ENCODE data around the gene PNPLA7. TPM values are rescaled to one million over a fixed set of nuclear protein-coding genes. Genes with fewer than 3 reads are reported as not detected.

Gene PNPLA7
- total and polyA plus RNA-seq, 2 donors (not counting 1 experiment from before 2014, with no cell fraction given): 18.7 to 29.9 TPM

DNA sequence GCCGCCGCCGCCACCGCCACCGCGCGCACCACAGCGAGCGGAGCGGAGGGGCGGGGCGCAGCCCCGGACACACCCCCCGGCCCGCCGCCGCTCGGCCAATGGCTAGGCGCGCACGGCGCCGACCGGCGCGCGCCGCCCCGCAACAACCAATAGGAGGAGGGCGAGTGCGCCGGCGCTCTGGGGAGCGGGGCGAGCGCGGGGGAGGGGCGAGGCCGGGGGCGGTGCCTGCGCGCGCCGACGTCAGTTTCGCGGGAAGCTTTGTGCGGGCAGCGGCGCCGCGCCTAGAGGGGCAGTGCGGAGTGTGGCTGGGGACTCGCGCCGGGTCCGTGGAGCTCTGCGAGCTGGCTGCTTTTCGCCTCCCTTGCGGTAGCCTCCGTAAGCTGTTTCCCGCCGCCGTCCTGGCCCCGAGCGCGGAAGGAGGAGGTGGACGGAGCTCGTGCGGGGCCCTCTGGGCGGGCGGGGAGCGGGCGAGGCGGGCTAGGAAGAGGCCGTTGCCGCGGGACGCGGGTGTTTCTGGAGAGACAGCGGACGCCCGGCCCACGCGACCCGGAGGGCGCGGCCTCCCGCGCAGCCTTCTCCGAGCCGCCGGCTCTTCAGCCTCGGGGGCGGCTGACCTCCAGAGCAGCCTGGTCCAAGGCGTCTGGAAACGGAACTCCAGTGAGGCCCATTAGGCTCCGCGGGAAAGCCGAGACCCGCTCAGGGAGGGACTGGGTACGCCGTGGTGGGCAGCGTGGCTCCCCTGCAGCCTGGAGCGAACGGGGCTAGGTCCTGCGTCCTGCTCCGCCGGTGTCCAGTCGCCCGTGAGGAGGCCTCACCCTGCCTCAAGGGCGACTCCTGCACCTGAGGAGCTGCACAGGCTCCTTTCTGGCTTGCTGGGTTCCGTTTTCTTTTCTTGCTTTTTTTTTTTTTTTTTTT is 40.5 kb upstream of the PNPLA7 start, which contains the start of gene ZMYND19:
Gene ZMYND19 (minus strand): TSS at position 44 of the 915 bp plus-strand sequence. CDS start 249 bp downstream, outside the sequence.
- TF ChIP-seq EZH2 (IDR thresholded peaks at IDR 0.05; ENCODE audit: borderline replicate concordance, insufficient read depth, low read depth, low read length, poor library complexity, severe bottlenecking): no peak
- TF ChIP-seq, protein P1, sequence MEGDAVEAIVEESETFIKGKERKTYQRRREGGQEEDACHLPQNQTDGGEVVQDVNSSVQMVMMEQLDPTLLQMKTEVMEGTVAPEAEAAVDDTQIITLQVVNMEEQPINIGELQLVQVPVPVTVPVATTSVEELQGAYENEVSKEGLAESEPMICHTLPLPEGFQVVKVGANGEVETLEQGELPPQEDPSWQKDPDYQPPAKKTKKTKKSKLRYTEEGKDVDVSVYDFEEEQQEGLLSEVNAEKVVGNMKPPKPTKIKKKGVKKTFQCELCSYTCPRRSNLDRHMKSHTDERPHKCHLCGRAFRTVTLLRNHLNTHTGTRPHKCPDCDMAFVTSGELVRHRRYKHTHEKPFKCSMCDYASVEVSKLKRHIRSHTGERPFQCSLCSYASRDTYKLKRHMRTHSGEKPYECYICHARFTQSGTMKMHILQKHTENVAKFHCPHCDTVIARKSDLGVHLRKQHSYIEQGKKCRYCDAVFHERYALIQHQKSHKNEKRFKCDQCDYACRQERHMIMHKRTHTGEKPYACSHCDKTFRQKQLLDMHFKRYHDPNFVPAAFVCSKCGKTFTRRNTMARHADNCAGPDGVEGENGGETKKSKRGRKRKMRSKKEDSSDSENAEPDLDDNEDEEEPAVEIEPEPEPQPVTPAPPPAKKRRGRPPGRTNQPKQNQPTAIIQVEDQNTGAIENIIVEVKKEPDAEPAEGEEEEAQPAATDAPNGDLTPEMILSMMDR (IDR thresholded peaks at IDR 0.05): no peak
- no peaks in the 10 kb centered on the region for H3K27me3 Mint-ChIP-seq
- Histone ChIP-seq H3K27me3 (replicated peaks in 1 of 4; ENCODE audit: control extremely low read depth in 1 of 4, control insufficient read depth in 3 of 4, insufficient read depth in 4 of 4, low read length in 3 of 4) (no peaks in the 10 kb centered on the region), H2AFZ (ENCODE audit: insufficient read depth, low read depth, low read length, poor library complexity, severe bottlenecking) (peak within 1 kb of the TSS; percentile 97), H3K9me3 (ENCODE audit: control extremely low read depth in 1 of 3, control insufficient read depth in 2 of 3, insufficient read depth in 1 of 3, low read length in 2 of 3) (no peaks in the 10 kb centered on the region), H3K4me1 (ENCODE audit: control insufficient read depth in 2 of 2, insufficient read depth in 2 of 2, low read length in 2 of 2) (peaks cover 9 to 15% of the 10 kb centered on the region in 2 donors), H3K27ac (ENCODE audit: low read length in 2 of 2) (peak within 1 kb of the TSS in 1 of 2 donors; percentile 66), H3K4me2 (replicated peaks; ENCODE audit: low read depth, low read length, poor library complexity, severe bottlenecking) (peak within 1 kb of the TSS; percentile 100), H3K36me3 (replicated peaks in 1 of 2; ENCODE audit: control extremely low read depth in 1 of 2, control insufficient read depth in 1 of 2, extremely low read depth in 1 of 2, insufficient read depth in 2 of 2, low read length in 1 of 2) (peaks cover 0 to 23% of the 10 kb centered on the region in 2 experiments), H3K9ac (ENCODE audit: low read length) (peak within 1 kb of the TSS; percentile 74), H4K20me1 (ENCODE audit: control insufficient read depth, insufficient read depth, low read length, poor library complexity, severe bottlenecking) (peaks cover 5% of the 10 kb centered on the region), H3K4me3 (ENCODE audit: control extremely low read depth in 1 of 5, extremely low read depth in 1 of 5, insufficient read depth in 1 of 5, low read depth in 2 of 5, low read length in 4 of 5) (peak within 1 kb of the TSS; percentile 38 to 83 (median 80)), H3K79me2 (ENCODE audit: control insufficient read depth, insufficient read depth, low read length) (peaks cover 13% of the 10 kb centered on the region)
- ChIA-PET CTCF (no interaction called here), POLR2A (interaction anchor here (0.5 to 1.6 kb wide), 6 partner anchors 11 to 473 kb away, joined by 3 to 8 read pairs (median 6); partner anchors contain the start of genes ARRDC1 and EHMT1)
- H3K4me1 Mint-ChIP-seq: peaks cover 12% of the 10 kb centered on the region
- DNase-seq (peak; percentile 94), ATAC-seq (ENCODE audit: low read depth) (peak; percentile 97)
- intact Hi-C loops (cut with micrococcal nuclease): loop anchor here (1.0 to 2.0 kb wide), 4 partner anchors 12 to 40 kb away; partner anchors contain the start of genes ARRDC1, DPH7, MRPL41 and PNPLA7
- under 1% methylated on average over 111 of the region's 113 CpGs for WGBS (ENCODE audit: insufficient coverage)
- peak within 1 kb of the TSS; percentile 95 for H3K27ac Mint-ChIP-seq
- H3K4me3 Mint-ChIP-seq: peak within 1 kb of the TSS; percentile 99
- H3K9me3 Mint-ChIP-seq (ENCODE audit: insufficient read depth): no peaks in the 10 kb centered on the region

All from B cell (primary cell).